Caco-2 (cell line): Measurements from ENCODE around the gene PSD2. TPM values are rescaled to one million over a fixed set of nuclear protein-coding genes. Genes with fewer than 3 reads are reported as not detected.
A peak's percentile ranks its signal among the peaks of the same experiment; 100 is the strongest.

Experiments
- BruUV-seq: library from RNA; stranded (reverse); fragments of 400-500 nt; replicated peaks from 2 replicates; lab custom pipeline; 2021; lab: Mats Ljungman, UMichigan
- CTCF ChIA-PET: fragments of 300-600 bp; sonication (Branson Sonifier 250); formaldehyde crosslinking; loops from one replicate; lab custom pipeline; 2022; ENCODE audit warnings: antibody characterized with exemption; lab: Charles Lee
- POLR2A ChIA-PET: fragments of 300-600 bp; sonication (Branson Sonifier 250); formaldehyde crosslinking; loops from one replicate; lab custom pipeline; 2022; ENCODE audit warnings: antibody characterized with exemption; lab: Charles Lee
- DNase-seq, 2 experiments: peaks; one replicate each; pipeline versions ENCODE4 v3.0.0 to v3.0.0-alpha.2; 2020 to 2022
- H3K27me3 ChIP-seq: replicated peaks from 2 replicates; pipeline ENCODE4 v1.6.0; 2011; ENCODE audit warnings: low read length; ENCODE audit not compliant: control insufficient read depth, insufficient read depth
- H3K36me3 ChIP-seq: 2 replicates; pipeline ENCODE4 v1.5.1; 2011; ENCODE audit warnings: low read length; ENCODE audit not compliant: control insufficient read depth, insufficient read depth
- H3K4me1 ChIP-seq: fragments of 250-450 bp; sonication (Bioruptor Pico); 2 replicates; pipeline ENCODE4 v1.5.1; 2020; ENCODE audit warnings: mild to moderate bottlenecking
- H3K4me3 ChIP-seq: 2 replicates; pipeline ENCODE4 v1.5.1; 2011; ENCODE audit warnings: low read depth, mild to moderate bottlenecking, control low read depth, low read length
- H3K9me3 ChIP-seq: fragments of 250-450 bp; sonication (Bioruptor Pico); 2 replicates; pipeline ENCODE4 v1.5.1; 2020; ENCODE audit warnings: mild to moderate bottlenecking, moderate library complexity
- H3K27ac Mint-ChIP-seq: one replicate; pipeline ENCODE4 v1.8.0; 2022; ENCODE audit warnings: mixed read lengths; ENCODE audit not compliant: unreplicated experiment
- H3K27me3 Mint-ChIP-seq: one replicate; pipeline ENCODE4 v1.8.0; 2022; ENCODE audit warnings: mixed read lengths; ENCODE audit not compliant: insufficient read depth, unreplicated experiment
- H3K36me3 Mint-ChIP-seq: one replicate; pipeline ENCODE4 v1.8.0; 2022; ENCODE audit warnings: mild to moderate bottlenecking, mixed read lengths; ENCODE audit not compliant: insufficient read depth, unreplicated experiment
- H3K4me1 Mint-ChIP-seq: one replicate; pipeline ENCODE4 v1.8.0; 2022; ENCODE audit warnings: low read depth, mixed read lengths; ENCODE audit not compliant: unreplicated experiment
- H3K4me3 Mint-ChIP-seq: one replicate; pipeline ENCODE4 v1.8.0; 2022; ENCODE audit warnings: mild to moderate bottlenecking, moderate library complexity, mixed read lengths; ENCODE audit not compliant: unreplicated experiment
- H3K9me3 Mint-ChIP-seq: one replicate; pipeline ENCODE4 v1.8.0; 2022; ENCODE audit warnings: mixed read lengths; ENCODE audit not compliant: unreplicated experiment
- CTCF ChIP-seq, 2 experiments: fragments of 200-600 bp in 1 of 2; IDR thresholded peaks; 1 replicate in 1 of 2; 2 replicates in 1 of 2; pipeline versions ENCODE4 v1.5.1 to v1.8.0; 2011 to 2022; ENCODE audit warnings: antibody characterized with exemption in 1 of 2, control low read depth in 1 of 2, inconsistent platforms in 1 of 2, low read depth in 1 of 2, low read length in 1 of 2, mild to moderate bottlenecking in 1 of 2, moderate library complexity in 1 of 2; ENCODE audit not compliant: insufficient read depth in 1 of 2, severe bottlenecking in 1 of 2, unreplicated experiment in 1 of 2
- intact Hi-C: fragments of 100-400 bp; cut with micrococcal nuclease; formaldehyde crosslinking; loops from one replicate; pipeline ENCODE4 v1.10.0; 2022; ENCODE audit not compliant: unreplicated experiment
- total RNA-seq: library from RNA; stranded (reverse); gene quantifications from 2 replicates; pipeline ENCODE4 v1.2.3, GENCODE V29; 2022

The PSD2 gene
- total RNA-seq, 1 experiment from 2014 or later = 0.09 TPM

GRCh38 chr5:139751236-139751635, 44.4 kb upstream of the PSD2 start:
- ChIA-PET POLR2A (no interaction called here), CTCF (no interaction called here)
- Mint-ChIP-seq H3K4me3 (no peak overlapping the region), H3K4me1 (peaks cover 23% of the 10 kb centered on the region), H3K36me3 (peaks cover 2% of the 10 kb centered on the region), H3K9me3 (no peaks in the 10 kb centered on the region), H3K27me3 (peaks cover 4% of the 10 kb centered on the region), H3K27ac (no peak overlapping the region)
- Histone ChIP-seq H3K27me3 (no peaks in the 10 kb centered on the region), H3K4me1 (no peaks in the 10 kb centered on the region; the same call in 1 of the 2 replicates), H3K36me3 (no peaks in the 10 kb centered on the region), H3K9me3 (no peaks in the 10 kb centered on the region), H3K4me3 (no peak overlapping the region)
- TF ChIP-seq CTCF (IDR thresholded peaks at IDR 0.05; ENCODE audit: insufficient read depth in 1 of 2, low read depth in 1 of 2, low read length in 1 of 2, severe bottlenecking in 1 of 2, unreplicated experiment in 1 of 2) = no peak
- BruUV-seq = no TSS peak
- intact Hi-C loops = no loop called here
- DNase-seq = no peak

GRCh38 chr5:139752506-139753473, 42.8 kb upstream of the PSD2 start:
- intact Hi-C loops = no loop called here
- Mint-ChIP-seq H3K27ac (no peak overlapping the region), H3K36me3 (no peaks in the 10 kb centered on the region), H3K4me3 (no peak overlapping the region), H3K9me3 (no peaks in the 10 kb centered on the region), H3K4me1 (peaks cover 17% of the 10 kb centered on the region), H3K27me3 (peaks cover 4% of the 10 kb centered on the region)
- no peak for TF ChIP-seq CTCF (IDR thresholded peaks at IDR 0.05; ENCODE audit: insufficient read depth in 1 of 2, low read depth in 1 of 2, low read length in 1 of 2, severe bottlenecking in 1 of 2, unreplicated experiment in 1 of 2)
- no peaks in the 10 kb centered on the region for H3K36me3 ChIP-seq
- no peak overlapping the region for H3K4me3 ChIP-seq
- ChIA-PET CTCF (interaction anchor here (1.2 kb wide), 1 partner anchor 52 kb away, joined by 3 read pairs; no protein-coding TSS in a partner anchor), POLR2A (no interaction called here)
- H3K9me3 ChIP-seq = no peaks in the 10 kb centered on the region
- DNase-seq = no peak
- H3K4me1 ChIP-seq = no peaks in the 10 kb centered on the region; the same call in 1 of the 2 replicates
- no TSS peak for BruUV-seq
- no peaks in the 10 kb centered on the region for H3K27me3 ChIP-seq

GRCh38 chr5:139755892-139756671, 39.5 kb upstream of the PSD2 start:
- Histone ChIP-seq H3K36me3 (no peaks in the 10 kb centered on the region), H3K4me1 (0 out of 2 replicates have a peak, but pooled peaks cover 9% of the 10 kb centered on the region), H3K27me3 (no peaks in the 10 kb centered on the region), H3K9me3 (no peaks in the 10 kb centered on the region), H3K4me3 (peak overlapping the region; percentile 36)
- CTCF ChIA-PET = interaction anchor here (0.5 to 1.5 kb wide), 4 partner anchors 8 to 104 kb away, joined by 3 to 10 read pairs (median 4); no protein-coding TSS in a partner anchor
- Mint-ChIP-seq H3K27me3 (peaks cover 4% of the 10 kb centered on the region), H3K4me3 (peak overlapping the region; percentile 61), H3K27ac (no peak overlapping the region), H3K9me3 (no peaks in the 10 kb centered on the region), H3K36me3 (no peaks in the 10 kb centered on the region), H3K4me1 (peaks cover 16% of the 10 kb centered on the region)
- BruUV-seq = no TSS peak
- POLR2A ChIA-PET = no interaction called here
- DNase-seq = peak; percentile 43 to 57
- intact Hi-C loops = no loop called here
- no peak for TF ChIP-seq CTCF (IDR thresholded peaks at IDR 0.05; ENCODE audit: insufficient read depth in 1 of 2, low read depth in 1 of 2, low read length in 1 of 2, severe bottlenecking in 1 of 2, unreplicated experiment in 1 of 2)
